SH-SY5Y (cell line): ENCODE data around the gene ILDR2.
A peak's percentile ranks its signal among the peaks of the same experiment; 100 is the strongest.

Experiments used
- GATA2 ChIP-seq: IDR thresholded peaks from 2 replicates; pipeline ENCODE4 v1.6.1; 2011; ENCODE audit warnings: mild to moderate bottlenecking, low read depth, low read length
- GATA3 ChIP-seq: IDR thresholded peaks from 2 replicates; pipeline ENCODE4 v1.6.1; 2011; ENCODE audit warnings: low read depth, mild to moderate bottlenecking, low read length, moderate library complexity

The ILDR2 gene

DNA sequence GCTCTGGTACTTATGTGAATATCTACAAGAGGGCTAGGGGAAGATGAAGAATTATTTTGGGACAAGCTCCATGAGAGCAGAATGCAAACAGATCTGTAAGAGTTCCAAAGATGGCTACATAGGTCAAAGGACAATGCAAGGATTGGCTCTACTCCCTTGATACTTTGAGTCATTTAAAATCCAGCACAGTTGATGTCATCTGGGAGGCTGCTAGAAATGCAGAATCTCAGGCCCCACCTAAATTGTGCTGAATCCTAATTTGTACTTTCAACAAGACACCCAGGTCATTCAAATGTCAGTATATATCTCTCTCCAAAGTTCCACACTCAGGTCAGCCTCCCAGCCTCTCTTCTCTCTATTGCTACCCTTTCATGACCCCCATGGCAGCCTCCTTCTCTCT is 75.6 kb downstream of the ILDR2 start:
- TF ChIP-seq GATA2 (no peak), GATA3 (no peak)

- TF ChIP-seq GATA2: no peak
- no peak for TF ChIP-seq GATA3
Measured at GRCh38 chr1:166895766-166896165, 79.6 kb downstream of the ILDR2 start.

DNA sequence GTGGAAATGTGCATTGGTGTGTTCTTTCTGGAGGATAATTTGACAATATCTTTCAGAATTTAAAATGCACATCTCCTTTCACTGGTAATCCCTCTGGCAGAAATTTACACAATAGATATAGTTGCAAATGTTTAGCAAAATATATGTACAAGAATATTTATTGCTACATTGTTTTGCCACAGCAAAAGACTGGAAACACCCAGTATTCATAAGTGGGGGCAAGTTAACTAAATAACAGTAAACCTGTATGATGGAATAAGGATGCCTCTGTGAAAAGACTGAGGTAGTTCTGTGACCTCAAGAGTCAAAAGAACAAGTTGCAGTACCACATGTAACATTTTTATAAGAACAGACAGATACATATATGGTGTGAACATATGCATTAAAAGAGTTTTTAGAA is 85.6 kb downstream of the ILDR2 start:
- TF ChIP-seq GATA2 (no peak), GATA3 (no peak)

- no peak for TF ChIP-seq GATA2
- TF ChIP-seq GATA3: no peak
Measured at GRCh38 chr1:166888373-166889111, 86.8 kb downstream of the ILDR2 start.

DNA sequence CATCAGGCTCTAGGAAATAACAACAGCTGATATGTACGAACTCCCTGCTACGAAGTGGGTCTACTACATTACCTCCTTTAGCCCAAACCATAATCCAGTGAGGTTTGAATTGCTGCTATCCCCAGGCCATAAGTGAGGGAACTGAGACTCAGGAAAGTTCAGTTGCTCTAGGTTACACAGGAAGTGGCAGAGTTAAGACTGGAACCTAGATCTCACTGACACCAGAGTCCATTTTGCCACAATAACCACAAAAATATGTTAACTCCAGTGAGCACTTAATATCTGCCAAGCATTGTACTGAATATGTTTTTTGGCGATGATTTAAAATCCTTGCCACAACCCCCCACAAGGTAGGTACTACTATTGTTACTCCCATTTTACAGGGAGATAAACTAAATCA is 90.4 kb downstream of the ILDR2 start:
- no peak for TF ChIP-seq GATA3
- TF ChIP-seq GATA2: no peak

- TF ChIP-seq GATA3: no peak
- TF ChIP-seq GATA2: no peak
Measured at GRCh38 chr1:166884040-166884642, 91.2 kb downstream of the ILDR2 start.

DNA sequence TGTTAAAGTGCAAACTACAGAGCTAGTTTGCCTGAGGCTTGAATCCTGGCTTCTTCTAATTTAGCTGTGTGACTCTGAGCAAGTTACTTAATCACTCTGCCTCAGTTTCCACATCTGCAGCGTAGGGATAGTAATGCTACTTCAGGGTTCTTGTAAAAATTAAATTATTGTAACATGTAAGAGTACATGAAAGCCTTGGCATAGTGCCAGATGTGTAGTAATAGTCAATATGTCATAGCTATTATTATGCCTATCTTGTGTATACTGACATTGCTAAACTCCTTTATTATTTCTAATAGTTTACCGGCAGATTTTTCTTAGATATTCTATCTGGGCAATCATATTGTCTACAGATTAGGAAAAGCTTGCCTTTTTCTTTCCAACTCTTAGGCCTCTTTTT is 92.4 kb downstream of the ILDR2 start:
- TF ChIP-seq GATA2 (no peak), GATA3 (no peak)

- TF ChIP-seq GATA2 (no peak), GATA3 (no peak)
Measured at GRCh38 chr1:166876540-166876838, 98.9 kb downstream of the ILDR2 start.

GRCh38 chr1:166875734-166876539 is 99.4 kb downstream of the ILDR2 start, which contains the start of gene TADA1:
TADA1 (minus strand) TSS chr1:166876264; CDS start chr1:166876233, 31 bp downstream.
- no peak for TF ChIP-seq GATA3
- TF ChIP-seq GATA2: no peak

DNA sequence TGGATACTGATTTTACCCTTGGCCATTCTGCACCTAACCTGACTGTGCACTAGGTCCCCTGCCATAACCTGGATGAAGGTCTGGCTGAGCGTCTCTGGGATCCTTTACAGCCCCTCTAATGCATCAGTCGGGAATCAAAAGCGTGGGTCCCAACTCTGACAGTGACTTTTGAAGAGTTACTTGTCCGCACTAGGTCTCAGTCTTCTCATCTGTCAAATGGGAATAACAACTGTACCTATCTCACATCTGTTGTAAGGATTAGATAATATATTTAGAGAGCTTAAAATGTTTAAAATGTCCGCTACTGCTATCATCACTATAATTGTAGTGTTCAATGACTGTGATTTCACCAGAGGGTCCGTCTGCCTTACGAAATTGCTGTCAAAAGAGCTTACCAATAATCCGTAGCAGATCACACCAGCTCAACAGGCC is 100.0 kb downstream of the ILDR2 start:
- TF ChIP-seq GATA3: no peak
- no peak for TF ChIP-seq GATA2

DNA sequence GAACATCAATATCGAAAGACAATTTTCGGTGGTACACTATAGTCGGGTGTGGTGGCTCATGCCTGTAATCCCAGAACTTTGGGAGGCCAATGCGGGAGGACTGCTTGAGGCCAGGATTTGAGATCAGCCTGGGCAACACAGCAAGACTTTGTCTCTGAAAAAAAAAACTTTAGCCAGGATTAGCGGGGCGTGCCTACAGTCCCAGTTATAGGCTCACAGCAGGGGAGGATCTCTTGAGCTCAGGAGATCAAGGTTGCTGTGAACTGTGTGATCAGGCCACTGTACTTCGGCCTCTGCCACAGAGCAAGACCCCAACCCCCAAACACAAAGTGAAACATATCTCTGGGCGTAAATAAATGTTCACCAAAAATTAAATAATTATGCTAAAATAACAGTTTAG is 100.9 kb downstream of the ILDR2 start:
- TF ChIP-seq GATA3: no peak
- no peak for TF ChIP-seq GATA2

DNA sequence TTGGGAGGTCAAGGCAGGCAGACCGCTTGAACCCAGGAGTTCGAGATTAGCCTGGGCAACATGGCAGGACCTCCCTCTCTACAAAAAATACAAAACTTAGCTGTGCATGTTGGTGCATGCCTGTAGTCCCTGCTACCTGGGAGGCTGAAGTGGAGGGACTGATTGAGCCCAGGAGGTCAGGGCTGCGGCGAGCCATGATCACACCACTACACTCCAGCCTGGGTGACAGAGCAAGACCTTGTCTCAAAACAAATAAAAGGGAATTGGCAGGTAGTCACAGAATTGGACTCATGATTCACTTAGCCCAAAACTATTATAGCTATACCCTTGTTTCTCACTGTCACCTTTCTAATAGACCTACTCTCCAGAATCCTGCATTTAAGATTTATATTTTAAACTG is 104.8 kb downstream of the ILDR2 start:
- TF ChIP-seq GATA2 (no peak), GATA3 (no peak)

GRCh38 chr1:166869318-166870099 is 105.8 kb downstream of the ILDR2 start:
- no peak for TF ChIP-seq GATA3
- TF ChIP-seq GATA2: no peak

- TF ChIP-seq GATA2 (no peak), GATA3 (no peak)
Measured at GRCh38 chr1:166868639-166869038, 106.7 kb downstream of the ILDR2 start.

DNA sequence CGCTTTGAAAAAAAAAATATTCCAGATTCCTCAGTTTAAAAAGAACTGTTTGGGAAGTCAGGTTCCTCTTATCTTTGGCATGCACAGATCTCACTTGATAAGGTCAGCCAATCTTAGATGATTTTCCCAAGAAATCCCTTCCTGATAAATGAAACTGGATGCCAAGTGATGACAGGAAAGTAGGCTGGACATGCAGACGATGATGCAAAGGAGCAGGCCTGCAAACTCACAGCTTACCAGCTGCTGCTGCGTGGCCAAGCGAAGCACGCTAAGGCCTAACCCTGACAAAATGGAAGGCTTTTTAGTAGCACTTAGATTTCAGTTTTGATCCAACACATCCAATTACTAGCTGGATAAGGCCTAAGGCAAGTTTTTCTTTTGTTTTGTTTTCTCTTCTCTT is 109.4 kb downstream of the ILDR2 start:
- peak; percentile 47 for TF ChIP-seq GATA2
- no peak for TF ChIP-seq GATA3
